SHP77 treated with DMSO at 0.1 percent for 48 hours (cell line): ENCODE results near the gene GPC6.
A peak's percentile ranks its signal among the peaks of the same experiment; 100 is the strongest.
"Not testable (repeated sequence)": the region's sequence is repeated elsewhere in the genome, so short reads cannot be mapped to it uniquely, and the experiment has no call there.

Source experiments
- DNase-seq: peaks from one replicate; lab custom pipeline; 2025; lab: John Stamatoyannopoulos, UW

The GPC6 gene

DNA sequence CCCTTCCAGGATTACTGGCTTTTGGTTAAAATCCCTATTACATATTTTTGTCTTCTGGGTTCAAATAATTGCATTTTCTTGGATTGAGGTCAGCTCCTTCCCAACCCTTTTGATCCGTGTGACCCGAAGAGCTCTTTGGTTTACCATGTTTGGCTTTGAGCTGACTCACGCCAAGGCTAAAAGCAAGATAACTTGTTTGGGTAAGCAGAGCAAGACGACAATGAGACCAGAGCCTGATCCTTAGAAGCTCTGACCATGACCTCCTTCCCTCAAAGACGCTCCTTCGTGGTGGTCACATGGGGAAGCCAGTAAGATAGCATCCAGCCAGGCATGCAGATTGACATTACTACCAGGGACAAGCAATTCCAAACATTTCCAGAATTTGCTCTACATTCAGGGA lies 1099.0 kb downstream of the GPC6 start:
- no peak for DNase-seq

DNA sequence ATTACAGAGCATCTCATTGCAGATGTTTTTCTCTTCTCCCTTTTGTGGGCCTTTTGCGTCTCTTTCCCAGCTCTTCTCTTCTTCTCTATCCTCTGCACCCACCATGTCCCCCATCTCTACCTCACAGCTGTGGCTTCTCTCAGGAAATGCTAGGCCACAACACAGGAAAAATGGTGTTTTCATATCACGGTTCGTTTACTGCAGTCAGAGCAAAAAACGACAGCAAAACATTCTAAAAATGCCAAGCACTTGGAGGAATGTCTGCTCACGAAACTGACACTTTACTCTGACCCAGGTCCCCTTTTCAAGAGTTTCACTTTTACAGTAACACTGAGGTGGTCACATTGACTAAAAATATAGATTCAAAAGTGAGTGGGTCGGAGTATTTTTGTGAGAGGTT lies 1100.7 kb downstream of the GPC6 start:
- no peak for DNase-seq

DNA sequence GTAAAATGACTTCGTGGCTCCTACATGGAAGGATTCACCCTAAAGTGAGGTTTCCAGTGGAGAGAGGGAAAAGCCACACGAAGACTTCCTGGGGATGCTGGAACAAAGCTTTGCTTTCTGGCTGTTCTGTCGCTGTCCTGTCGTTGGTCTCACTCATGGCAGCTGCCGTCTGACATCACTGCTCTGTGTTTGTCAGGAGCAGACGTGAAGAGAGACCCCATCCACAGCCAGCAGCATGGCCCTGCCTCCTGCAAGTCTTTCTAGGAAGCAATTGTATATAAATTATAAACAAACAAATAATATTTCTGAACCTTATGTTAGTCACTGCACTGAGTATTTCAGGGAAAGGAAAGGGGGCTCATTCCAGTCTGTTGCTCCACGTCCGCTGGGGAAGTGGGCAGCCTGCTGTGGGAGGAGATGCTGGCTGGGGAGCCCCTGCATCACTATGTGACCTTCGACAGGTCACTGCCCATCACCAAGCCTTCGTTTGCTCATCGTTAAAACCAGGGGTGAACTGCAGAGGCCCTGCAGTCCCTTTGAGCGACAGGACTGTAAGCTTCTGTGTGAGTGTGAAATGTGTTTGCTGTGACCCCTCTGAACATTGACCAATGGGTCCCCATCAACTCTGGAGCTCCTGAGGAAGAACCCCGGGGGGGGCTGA lies 1101.9 kb downstream of the GPC6 start:
- no peak for DNase-seq

DNA sequence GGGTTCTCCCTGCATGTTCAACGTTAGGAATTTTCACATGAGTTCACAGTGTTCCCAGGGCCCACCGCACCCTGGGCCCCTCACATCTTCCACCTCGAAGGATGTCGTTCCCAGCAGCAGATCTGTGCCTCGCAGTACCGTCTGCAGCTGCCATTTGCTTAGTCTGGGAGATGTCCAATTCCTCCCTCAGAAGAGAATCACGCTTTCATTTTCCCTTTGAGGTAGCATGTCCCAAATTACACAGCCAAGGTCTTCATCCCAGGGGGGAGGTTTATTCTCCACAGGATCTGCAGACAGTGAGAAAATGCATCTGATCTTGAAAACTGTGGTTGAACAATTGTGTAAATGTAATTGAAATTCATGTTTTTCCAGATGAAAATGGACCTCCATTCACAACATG lies 1102.7 kb downstream of the GPC6 start:
- no peak for DNase-seq

DNA sequence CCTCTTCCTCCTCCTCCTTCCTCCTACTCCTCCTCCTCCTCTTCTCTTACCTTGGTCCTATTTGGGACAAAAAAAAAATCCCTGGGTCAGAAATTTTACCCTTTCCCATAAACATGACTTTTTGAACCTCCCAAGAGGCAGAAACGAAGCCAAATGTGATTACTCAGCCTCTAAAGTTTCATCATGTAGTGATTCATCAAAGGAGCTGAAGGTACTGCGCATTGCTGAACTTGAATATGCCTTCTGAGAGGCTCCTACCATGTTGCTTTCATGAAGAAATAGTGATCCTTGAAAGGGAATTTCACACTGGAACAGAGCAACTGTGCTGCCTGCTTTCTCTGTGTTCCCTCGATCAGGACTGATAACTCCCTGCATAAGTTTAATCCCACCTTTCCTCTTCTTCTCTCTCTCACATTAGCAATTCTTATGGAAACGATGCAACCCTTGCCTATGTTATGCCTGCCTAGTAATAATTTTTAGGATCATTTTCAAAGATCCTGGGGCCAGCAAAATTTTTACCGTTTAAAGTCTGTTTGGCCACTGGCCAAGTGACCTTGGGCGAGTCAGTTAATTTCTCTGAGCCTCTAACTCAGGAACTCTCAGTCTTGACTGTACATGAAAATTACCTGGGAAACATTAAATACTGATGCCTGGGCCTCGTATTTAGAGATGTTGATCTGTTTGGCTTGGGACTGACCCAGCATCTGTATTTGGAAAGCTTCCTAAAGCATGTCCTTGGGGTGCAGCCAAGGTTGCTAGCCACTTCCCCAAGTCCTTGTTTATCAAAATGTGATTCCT lies 1103.3 kb downstream of the GPC6 start:
- DNase-seq = no peak

DNA sequence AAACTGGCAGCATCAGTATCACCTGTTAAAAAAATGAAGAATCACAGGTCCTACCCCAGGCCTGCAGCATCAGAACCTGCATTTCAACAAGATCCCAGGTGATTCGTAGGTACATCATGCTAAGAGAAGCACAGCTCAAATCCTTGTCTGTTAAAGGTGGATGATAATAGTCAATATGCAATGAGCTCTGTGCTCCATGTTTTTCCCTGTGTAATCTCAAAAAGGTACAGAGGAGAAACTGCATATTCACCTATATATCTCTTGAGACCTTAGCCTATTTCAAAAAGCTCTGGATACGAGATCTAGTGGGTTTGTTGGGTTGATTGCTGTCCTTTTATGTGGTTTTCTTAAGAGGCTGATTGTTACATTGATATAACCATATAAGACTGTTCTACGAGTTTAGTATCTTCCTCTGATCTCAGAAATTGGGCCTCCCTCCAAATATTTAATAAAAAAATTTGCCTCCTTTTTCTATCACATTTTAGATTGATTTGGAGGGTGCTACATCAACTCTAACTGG lies 1104.0 kb downstream of the GPC6 start:
- DNase-seq = no peak

DNA sequence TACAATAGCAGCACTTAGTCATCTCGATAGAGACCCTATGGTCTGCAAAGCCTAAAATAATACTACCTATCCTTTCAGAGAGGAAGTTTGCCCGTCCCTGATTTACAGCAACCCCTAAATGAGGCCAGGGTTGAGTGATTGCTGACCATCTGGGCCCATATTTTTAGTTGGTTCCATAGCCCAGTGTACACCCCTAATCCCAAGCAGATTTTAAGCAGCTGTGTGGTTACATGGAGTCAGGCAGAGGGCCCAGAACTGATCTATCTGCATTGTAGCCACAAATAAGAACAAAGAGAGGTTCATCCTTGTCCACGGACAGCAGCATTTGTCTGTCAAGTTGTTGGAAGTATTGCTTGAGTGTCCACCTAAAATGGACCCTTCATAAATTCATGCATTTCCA lies 1104.7 kb downstream of the GPC6 start:
- DNase-seq = no peak

DNA sequence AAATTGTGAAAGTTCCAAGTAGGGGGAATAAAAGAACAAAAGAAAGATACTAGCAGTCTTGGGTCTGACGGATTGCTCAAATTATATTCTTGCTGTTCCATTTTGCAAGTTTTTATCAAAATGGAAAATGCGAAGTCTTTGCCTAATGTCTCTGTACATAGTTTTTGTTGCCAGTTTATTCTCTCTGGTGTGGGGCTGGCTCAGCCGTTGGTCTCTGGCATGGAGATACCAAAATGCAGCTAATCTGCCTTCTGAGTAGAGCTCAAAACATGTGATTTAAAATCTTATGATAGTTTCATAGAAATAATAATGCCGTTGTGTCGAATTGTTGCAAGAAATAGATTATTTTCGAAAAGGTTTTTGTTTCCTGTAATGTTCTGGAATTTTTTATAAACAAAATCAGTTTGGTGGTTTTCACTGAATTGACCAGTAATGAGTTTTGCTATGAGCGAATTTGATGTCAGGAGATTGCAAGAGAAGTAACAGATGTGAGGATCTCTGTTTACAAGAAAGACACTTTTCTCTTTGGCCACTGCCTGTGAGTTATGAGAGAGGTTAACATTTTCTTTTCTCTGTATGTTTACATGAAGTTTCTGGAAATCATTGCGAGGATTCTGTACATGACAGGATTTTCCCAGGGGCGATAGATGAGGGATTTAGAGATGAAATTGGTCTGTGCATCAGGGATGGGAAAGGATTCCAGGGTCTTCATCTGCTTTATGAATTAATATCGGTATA lies 1105.9 kb downstream of the GPC6 start:
- no peak for DNase-seq

DNA sequence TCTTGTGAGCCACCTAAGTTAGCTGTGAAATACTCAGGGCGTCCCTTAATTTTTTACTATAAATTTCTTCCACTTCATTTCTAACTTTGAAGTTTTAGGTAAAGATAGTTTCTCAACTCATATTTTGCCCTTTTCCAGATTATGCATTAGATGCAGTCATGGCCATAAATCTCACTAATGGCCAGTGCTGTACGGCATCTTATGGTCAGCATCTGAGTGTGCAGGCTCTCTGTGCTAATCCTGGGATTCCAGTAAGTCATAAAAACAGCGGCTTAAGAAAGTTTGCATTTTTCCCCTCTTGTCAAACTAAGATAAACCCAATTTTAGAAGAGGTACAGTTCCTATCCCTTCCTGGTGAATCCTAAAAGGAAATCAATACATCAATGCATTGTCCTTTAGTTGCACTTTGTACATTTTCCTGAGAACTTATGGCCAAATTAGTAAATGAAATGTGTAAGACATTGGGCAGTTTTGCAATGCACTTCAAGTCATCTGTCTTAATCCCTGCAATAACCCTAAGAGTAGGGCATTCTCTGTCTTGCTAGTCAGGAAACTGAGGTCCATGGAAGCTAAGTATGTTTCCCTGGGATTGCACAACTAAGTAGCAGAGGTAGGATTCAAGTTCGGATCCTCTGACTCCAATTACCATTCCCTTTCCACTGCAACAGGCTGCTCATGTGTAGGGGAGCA lies 1106.7 kb downstream of the GPC6 start:
- DNase-seq = no peak

DNA sequence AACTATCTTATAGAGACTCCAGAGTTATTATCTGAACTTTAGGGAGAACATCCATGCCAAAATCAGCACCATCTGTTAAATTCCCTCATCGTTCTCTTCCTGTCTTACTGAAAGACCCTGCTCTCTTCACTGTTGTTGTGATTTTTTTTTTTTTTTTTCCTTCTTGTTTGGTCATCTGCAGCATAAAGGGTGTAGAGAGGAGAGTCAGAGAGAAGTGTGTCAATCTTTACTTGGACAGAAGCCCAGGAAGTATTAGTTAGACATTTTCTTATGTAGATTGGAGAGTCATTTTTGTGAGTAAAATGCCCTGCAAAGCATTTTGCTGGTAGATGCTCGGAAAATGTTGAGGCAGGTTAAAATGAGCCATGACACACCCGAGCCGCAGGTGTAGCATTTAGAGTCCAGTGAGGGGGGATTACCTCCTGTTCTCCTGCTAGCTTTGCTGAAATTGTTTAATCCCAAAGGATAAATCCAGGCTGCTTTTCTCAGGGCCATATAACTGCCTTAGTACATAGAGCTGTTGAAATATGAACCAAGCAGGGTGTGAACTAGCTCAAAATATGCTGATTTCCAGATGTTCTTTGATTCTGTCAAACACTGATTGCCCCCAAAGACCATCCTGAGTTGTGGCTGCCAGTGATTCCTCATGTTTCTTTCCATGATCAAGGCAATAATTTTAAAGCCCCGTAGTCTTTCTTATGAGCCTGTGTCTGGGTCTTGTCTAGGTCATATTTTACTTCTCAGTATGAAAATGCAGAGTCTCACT lies 1109.3 kb downstream of the GPC6 start:
- DNase-seq = no peak

DNA sequence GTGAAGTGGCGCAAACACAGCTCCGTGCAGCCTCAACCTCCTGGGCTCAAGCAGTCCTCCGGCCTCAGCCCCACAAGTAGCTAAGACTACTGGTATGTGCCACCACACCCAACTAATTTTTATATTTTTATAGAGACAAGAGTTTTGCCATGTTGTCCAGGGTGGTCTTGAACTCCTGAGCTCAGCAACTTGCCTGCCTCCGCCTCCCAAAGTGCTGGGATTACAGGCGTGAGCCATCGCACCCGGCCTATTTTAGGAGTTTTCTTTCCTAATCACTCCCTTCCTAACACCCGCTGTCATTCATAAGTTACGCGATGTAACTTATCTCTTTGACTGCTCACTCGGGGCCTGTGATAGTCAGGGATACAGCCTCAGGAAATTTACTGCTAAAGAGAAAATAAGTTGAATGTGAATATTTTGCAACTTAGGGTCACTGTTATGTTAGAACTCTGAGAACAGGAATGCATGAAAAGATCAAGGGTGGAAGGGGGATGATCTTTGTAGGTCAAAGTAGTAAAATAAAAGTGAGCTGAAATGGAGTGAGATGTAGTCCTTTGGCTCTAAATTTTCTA lies 1112.6 kb downstream of the GPC6 start:
- DNase-seq = no peak

DNA sequence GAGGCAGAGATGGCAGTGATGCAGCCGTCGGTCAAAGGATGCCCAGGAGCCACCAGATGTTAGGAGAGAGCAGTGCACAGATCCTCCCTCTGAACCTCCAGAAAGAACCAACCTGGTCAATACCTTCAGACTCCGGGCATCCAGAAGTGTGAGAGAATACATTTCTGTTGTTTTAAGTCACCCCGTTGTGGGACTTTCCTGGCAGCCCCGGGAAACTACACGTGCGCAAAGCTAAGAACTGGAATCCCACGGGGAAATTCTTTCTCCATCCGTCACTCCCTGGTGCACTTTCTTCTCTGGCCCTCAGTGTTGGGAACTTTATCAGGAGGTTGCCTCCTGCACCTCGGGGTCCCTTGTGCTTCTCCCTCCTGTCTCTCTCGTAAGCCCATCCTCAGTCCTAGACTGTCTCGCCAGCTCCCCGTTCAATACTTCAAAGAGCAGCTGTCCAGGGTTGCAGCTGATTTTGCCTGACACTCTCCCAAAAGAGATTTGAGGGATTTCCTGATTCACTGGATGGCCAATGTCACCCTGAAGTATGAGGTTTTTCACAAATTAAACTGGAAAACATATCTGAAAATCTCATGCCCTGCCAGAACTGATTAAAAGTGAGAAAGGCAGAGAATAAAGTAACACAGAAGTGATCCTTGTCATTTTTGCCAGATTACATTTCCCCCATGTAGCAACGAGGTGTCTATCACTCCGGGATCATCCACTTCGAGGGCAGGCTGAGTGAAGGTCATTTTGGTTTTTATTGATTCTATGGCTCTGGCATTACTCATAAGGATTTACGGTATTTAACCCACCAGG lies 1116.0 kb downstream of the GPC6 start:
- DNase-seq = no peak

DNA sequence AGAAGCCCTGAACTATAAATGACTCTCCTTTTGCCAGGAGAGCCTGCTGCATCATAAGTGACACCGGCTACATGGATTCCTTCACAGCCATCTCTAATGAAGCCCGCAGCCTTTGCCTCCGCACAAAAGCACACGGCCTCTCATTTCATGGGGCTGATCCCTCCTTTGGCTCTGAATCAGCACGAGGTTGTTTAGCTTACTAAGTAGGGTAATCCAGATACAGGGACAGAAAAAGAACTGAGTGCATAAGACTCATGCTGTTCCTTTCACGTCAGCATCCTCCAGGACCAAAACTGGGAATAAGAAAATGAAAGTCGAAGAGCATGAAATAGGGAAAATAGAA lies 1116.6 kb downstream of the GPC6 start:
- DNase-seq = no peak

DNA sequence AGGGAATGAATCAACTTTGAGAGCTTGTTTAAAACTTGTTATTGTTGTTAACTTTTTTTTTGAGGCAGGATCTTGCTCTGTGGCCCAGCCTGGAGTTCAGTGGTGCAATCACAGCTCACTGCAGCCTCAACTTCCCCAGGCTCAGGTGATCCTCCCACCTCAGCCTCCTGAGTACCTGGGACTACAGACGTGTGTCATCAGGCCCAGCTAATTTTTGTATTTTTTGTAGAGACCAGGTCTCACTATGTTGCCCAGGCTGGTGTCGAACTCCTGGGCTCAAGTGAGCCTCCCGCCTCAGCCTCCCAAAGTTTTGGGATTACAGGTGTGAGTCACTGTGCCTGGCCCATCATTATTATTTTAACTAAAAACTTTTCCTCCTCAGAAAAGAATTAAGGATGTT lies 1117.1 kb downstream of the GPC6 start:
- not testable (repeated sequence) for DNase-seq

DNA sequence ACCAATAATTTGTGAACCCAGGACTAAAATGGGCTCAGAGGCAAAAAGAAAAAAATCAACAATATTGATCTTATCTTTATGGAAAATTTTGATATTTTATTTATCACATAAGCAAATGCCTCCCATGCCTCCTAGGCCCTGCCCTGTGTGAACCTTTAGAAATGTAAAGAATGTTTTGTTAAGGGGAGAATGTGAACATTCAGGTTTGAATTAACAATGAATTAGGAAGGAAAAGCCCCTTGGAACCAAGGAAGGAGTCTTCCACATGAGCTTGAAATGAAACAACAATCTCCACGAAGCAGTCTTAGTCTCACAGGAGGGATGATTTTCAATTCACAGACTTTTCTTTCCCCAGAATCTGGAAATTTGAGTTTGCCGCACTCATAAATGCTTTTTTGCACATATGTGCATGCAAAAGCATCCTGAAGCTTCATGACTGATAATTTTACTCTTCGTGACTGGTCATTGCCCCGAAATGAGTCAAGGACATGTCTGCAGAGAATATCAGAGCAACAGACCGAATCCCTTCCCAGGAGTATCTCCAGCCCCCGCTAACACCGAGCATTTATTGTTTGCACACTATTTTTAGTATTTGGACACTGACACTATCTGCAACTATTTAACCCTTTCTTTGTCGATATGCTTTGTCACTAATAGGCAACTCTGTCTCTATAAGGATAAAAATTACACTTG lies 1117.7 kb downstream of the GPC6 start:
- peak; percentile 47 for DNase-seq

DNA sequence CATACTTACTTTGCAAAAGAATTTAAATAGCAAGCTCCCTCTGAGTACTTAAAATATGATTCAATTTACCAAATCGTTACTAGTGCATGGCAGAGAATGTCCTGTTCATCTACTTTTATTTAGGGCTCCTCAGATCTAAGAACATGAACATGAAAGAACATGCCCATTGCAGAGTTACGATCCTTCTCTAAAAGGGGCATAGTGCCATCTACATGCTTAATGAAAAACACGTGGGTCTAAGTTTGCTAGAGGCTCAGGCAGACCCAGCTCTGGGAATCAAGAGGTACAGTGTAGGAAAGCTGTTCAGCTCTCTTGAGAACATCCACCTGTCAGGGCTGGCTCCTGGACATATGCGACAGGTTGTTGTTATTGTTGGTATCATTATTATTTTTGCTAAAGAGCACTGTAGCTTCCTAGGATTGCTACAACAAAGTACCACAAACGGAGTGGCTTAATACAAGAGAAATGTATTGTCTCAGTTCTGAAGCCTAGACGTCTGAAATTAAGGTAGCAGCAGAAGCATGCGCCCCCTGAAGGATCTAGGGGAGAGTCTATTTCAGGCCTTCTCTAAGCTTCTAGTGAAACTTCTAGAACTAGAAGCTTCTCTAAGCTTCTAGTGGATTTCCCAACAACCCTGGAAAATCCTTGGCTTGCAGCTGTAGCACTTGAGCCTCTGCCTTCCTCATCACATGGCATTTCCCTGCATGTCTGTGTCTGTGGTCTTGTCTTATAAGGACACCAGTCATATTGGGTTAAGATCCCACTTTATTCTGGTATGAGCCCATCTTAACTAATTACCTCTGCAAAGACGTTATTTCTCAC lies 1119.0 kb downstream of the GPC6 start:
- peak; percentile 62 for DNase-seq

DNA sequence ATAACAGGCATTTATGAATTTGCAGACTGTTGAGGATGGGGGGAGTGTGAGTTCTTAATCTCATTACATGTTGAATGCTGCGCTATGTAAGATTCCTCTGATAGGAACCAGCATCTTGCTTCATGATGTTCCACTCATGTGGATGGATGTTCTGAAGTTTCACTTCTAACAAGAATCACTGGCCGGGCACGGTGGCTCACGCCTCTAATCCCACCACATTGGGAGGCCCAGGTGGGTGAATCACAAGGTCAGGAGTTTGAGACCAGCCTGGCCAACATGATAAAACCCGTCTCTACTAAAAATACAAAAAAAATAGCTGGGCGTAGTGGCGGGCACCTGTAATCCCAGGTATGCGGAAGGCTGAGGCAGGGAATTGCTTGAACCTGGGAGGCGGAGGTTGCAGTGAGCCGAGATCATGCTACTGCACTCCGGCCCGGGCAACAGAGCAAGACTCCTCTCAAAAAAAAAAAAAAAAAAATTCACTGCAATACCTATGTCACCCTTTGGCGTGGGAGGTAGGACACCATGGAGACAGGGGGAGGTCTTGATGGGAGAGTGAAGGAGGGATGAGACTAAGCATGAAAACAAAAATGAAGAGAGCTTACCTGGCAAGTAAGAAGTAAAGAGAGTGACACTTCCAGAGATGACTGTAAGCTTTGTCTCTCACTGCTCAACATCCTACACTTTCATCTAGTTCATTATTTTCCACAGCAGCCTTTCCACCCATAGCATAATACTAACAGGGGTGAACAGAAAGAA lies 1119.8 kb downstream of the GPC6 start:
- DNase-seq = no peak
